NCI-H2081 (cell line): ENCODE data around the gene SLC35A2.

Source experiments
- DNase-seq, 2 experiments: peaks; one replicate each; lab custom pipeline; 2025; lab: John Stamatoyannopoulos, UW

SLC35A2 gene

GRCh38 chrX:48927736-48928382 is 16.4 kb upstream of the SLC35A2 start:
- no peak for DNase-seq

- no peak for DNase-seq
Measured at GRCh38 chrX:48927123-48927522, 15.7 kb upstream of the SLC35A2 start.

- no peak for DNase-seq
Measured at GRCh38 chrX:48924270-48924669, 12.8 kb upstream of the SLC35A2 start.

GRCh38 chrX:48923771-48924170 is 12.3 kb upstream of the SLC35A2 start:
- DNase-seq: no peak

GRCh38 chrX:48920718-48921104 is 9.3 kb upstream of the SLC35A2 start:
- no peak for DNase-seq

GRCh38 chrX:48919947-48920717 is 8.7 kb upstream of the SLC35A2 start:
- DNase-seq: no peak

GRCh38 chrX:48919360-48919841 is 8.0 kb upstream of the SLC35A2 start:
- DNase-seq: no peak

- peak; percentile 96 for DNase-seq
Measured at GRCh38 chrX:48918643-48919340, 7.3 kb upstream of the SLC35A2 start, which contains the start of gene PIM2. Gene PIM2, minus strand, starts transcription at chrX:48919024. Its CDS starts 190 bp downstream, at chrX:48918834.

GRCh38 chrX:48918301-48918642 is 6.8 kb upstream of the SLC35A2 start:
- DNase-seq: no peak

GRCh38 chrX:48917139-48918001 is 5.9 kb upstream of the SLC35A2 start:
- DNase-seq: peak; percentile 87 to 89

GRCh38 chrX:48914593-48915493 is 3.4 kb upstream of the SLC35A2 start:
- DNase-seq: no peak

GRCh38 chrX:48913605-48914366 is 2.3 kb upstream of the SLC35A2 start:
- DNase-seq: no peak

GRCh38 chrX:48910926-48911411 is 477 bp downstream of the SLC35A2 start:
- no peak for DNase-seq

- no peak for DNase-seq
Measured at GRCh38 chrX:48909703-48910294, 1.6 kb downstream of the SLC35A2 start.

GRCh38 chrX:48908600-48908999 is 2.8 kb downstream of the SLC35A2 start:
- DNase-seq: no peak

GRCh38 chrX:48905090-48905790 is 6.2 kb downstream of the SLC35A2 start:
- no peak for DNase-seq

- no peak for DNase-seq
Measured at GRCh38 chrX:48904626-48905025, 6.8 kb downstream of the SLC35A2 start.

- DNase-seq: no peak
Measured at GRCh38 chrX:48904180-48904579, 7.3 kb downstream of the SLC35A2 start.

GRCh38 chrX:48903290-48903689 is 8.2 kb downstream of the SLC35A2 start:
- DNase-seq: no peak
